Measurements from ENCODE around the gene KCNQ1. TPM values are rescaled to one million over a fixed set of nuclear protein-coding genes. Genes with fewer than 3 reads are reported as not detected.
A peak's percentile ranks its signal among the peaks of the same experiment; 100 is the strongest.

Gene KCNQ1
- total and polyA plus RNA-seq, 9 donors = 1.4 to 17.2 (median 3.8) TPM

- Histone ChIP-seq H3K27me3 (no peaks in the 10 kb centered on the region), H3K4me3 (no peak overlapping the region), H3K4me1 (ENCODE audit: insufficient read depth) (no peaks in the 10 kb centered on the region), H3K27ac (no peak overlapping the region), H3K36me3 (no peaks in the 10 kb centered on the region), H3K9me3 (peaks cover 0 to 6% of the 10 kb centered on the region in 2 donors)
- no peak for DNase-seq
- intact Hi-C loops (cut with DNase I) = no loop called here
- WGBS, 3 donors = 95 to 99% (median 95%) methylated on average over 2 of the region's 2 CpGs
- TF ChIP-seq POLR2A (IDR thresholded peaks at IDR 0.05) (no peak), CTCF (IDR thresholded peaks at IDR 0.05) (no peak), EP300 (IDR thresholded peaks at IDR 0.05) (no peak)
Measured at GRCh38 chr11:2650343-2650867, 205.6 kb downstream of the KCNQ1 start.

- H3K36me3 ChIP-seq = no peaks in the 10 kb centered on the region
- DNase-seq = no peak
- no peak overlapping the region for H3K4me3 ChIP-seq
- 90 to 94% (median 93%) methylated on average over 4 of the region's 4 CpGs for WGBS, 3 donors
- no peak overlapping the region for H3K27ac ChIP-seq
- intact Hi-C loops (cut with DNase I) = no loop called here
- TF ChIP-seq POLR2A (IDR thresholded peaks at IDR 0.05) = no peak
- no peak for TF ChIP-seq EP300 (IDR thresholded peaks at IDR 0.05)
- no peak for TF ChIP-seq CTCF (IDR thresholded peaks at IDR 0.05)
- peaks cover 0 to 6% of the 10 kb centered on the region in 2 donors for H3K9me3 ChIP-seq
- no peaks in the 10 kb centered on the region for H3K27me3 ChIP-seq
- H3K4me1 ChIP-seq (ENCODE audit: insufficient read depth) = no peaks in the 10 kb centered on the region
Measured at GRCh38 chr11:2651054-2651617, 206.3 kb downstream of the KCNQ1 start.

- H3K9me3 ChIP-seq = peaks cover 0 to 3% of the 10 kb centered on the region in 2 donors
Measured at GRCh38 chr11:2651826-2652271, 207.0 kb downstream of the KCNQ1 start.

GRCh38 chr11:2652333-2653197, 207.8 kb downstream of the KCNQ1 start:
- Histone ChIP-seq H3K27me3 (no peaks in the 10 kb centered on the region), H3K27ac (no peak overlapping the region), H3K36me3 (no peaks in the 10 kb centered on the region), H3K9me3 (peaks cover 0 to 3% of the 10 kb centered on the region in 2 donors), H3K4me3 (no peak overlapping the region), H3K4me1 (ENCODE audit: insufficient read depth) (no peaks in the 10 kb centered on the region)
- 80 to 84% (median 82%) methylated on average over 11 of the region's 11 CpGs for WGBS, 3 donors
- intact Hi-C loops (cut with DNase I) = no loop called here
- no peak for TF ChIP-seq EP300 (IDR thresholded peaks at IDR 0.05)
- no peak for TF ChIP-seq POLR2A (IDR thresholded peaks at IDR 0.05)
- no peak for TF ChIP-seq CTCF (IDR thresholded peaks at IDR 0.05)
- no peak for DNase-seq

More at GRCh38 chr11:2651826-2652271, 207.0 kb downstream of the KCNQ1 start:
- Histone ChIP-seq H3K36me3 (no peaks in the 10 kb centered on the region), H3K27ac (no peak overlapping the region), H3K27me3 (no peaks in the 10 kb centered on the region), H3K4me3 (no peak overlapping the region), H3K4me1 (ENCODE audit: insufficient read depth) (no peaks in the 10 kb centered on the region)
- DNase-seq = peak in 1 of 5 donors; percentile 19
- TF ChIP-seq EP300 (IDR thresholded peaks at IDR 0.05) (no peak), POLR2A (IDR thresholded peaks at IDR 0.05) (no peak)
- intact Hi-C loops (cut with DNase I) = no loop called here
- 69 to 87% (median 86%) methylated on average over 7 of the region's 7 CpGs for WGBS, 3 donors
